Measurements from ENCODE around the gene SAP30L. TPM values are rescaled to one million over a fixed set of nuclear protein-coding genes. Genes with fewer than 3 reads are reported as not detected.

SAP30L gene
- total and polyA plus RNA-seq, 2 donors (not counting 1 experiment from before 2014, with no cell fraction given): 26.6 to 31.5 TPM

GRCh38 chr5:154402611-154403010, 43.2 kb upstream of the SAP30L start:
- Histone ChIP-seq H3K4me2 (ENCODE audit: extremely low read depth, insufficient read depth, low read length) (no peak overlapping the region), H3K9me3 (ENCODE audit: control insufficient read depth, insufficient read depth, low read depth, low read length) (no peaks in the 10 kb centered on the region), H2AFZ (ENCODE audit: low read length) (no peak overlapping the region), H3K4me3 (replicated peaks in 1 of 4; ENCODE audit: control extremely low read depth in 1 of 4, insufficient read depth in 1 of 4, low read depth in 3 of 4, low read length in 4 of 4) (no peak overlapping the region), H3K9ac (ENCODE audit: insufficient read depth, low read length) (no peak overlapping the region), H3K27me3 (ENCODE audit: control insufficient read depth, insufficient read depth, low read length) (no peaks in the 10 kb centered on the region), H3K79me2 (ENCODE audit: control insufficient read depth, insufficient read depth, low read length) (no peaks in the 10 kb centered on the region), H3K36me3 (ENCODE audit: control insufficient read depth, insufficient read depth, low read length) (no peaks in the 10 kb centered on the region), H3K27ac (ENCODE audit: insufficient read depth, low read length) (no peak overlapping the region), H4K20me1 (ENCODE audit: control insufficient read depth, extremely low read depth, insufficient read depth, low read length) (peaks cover 2% of the 10 kb centered on the region), H3K4me1 (ENCODE audit: control insufficient read depth, extremely low read depth, insufficient read depth, low read length) (peaks cover 4% of the 10 kb centered on the region)
- DNase-seq (ENCODE audit: low read depth in 2 of 2): no peak
- TF ChIP-seq CTCF (conservative IDR thresholded peaks at IDR 0.05 in 1 of 2, IDR thresholded peaks at IDR 0.05 in 1 of 2; ENCODE audit: low read depth in 1 of 2, low read length in 2 of 2): no peak
- no peak for TF ChIP-seq EZH2 (IDR thresholded peaks at IDR 0.05; ENCODE audit: low read length, missing control alignments)

- Histone ChIP-seq H3K79me2 (ENCODE audit: control insufficient read depth, insufficient read depth, low read length) (no peaks in the 10 kb centered on the region), H3K4me2 (ENCODE audit: extremely low read depth, insufficient read depth, low read length) (no peak overlapping the region), H3K4me3 (replicated peaks in 1 of 4; ENCODE audit: control extremely low read depth in 1 of 4, insufficient read depth in 1 of 4, low read depth in 3 of 4, low read length in 4 of 4) (no peak overlapping the region), H3K4me1 (ENCODE audit: control insufficient read depth, extremely low read depth, insufficient read depth, low read length) (peaks cover 4% of the 10 kb centered on the region), H2AFZ (ENCODE audit: low read length) (no peak overlapping the region), H3K9ac (ENCODE audit: insufficient read depth, low read length) (no peak overlapping the region), H3K9me3 (ENCODE audit: control insufficient read depth, insufficient read depth, low read depth, low read length) (no peaks in the 10 kb centered on the region), H3K36me3 (ENCODE audit: control insufficient read depth, insufficient read depth, low read length) (no peaks in the 10 kb centered on the region), H4K20me1 (ENCODE audit: control insufficient read depth, extremely low read depth, insufficient read depth, low read length) (peaks cover 2% of the 10 kb centered on the region), H3K27ac (ENCODE audit: insufficient read depth, low read length) (no peak overlapping the region), H3K27me3 (ENCODE audit: control insufficient read depth, insufficient read depth, low read length) (no peaks in the 10 kb centered on the region)
- TF ChIP-seq EZH2 (IDR thresholded peaks at IDR 0.05; ENCODE audit: low read length, missing control alignments) (no peak), CTCF (conservative IDR thresholded peaks at IDR 0.05 in 1 of 2, IDR thresholded peaks at IDR 0.05 in 1 of 2; ENCODE audit: low read depth in 1 of 2, low read length in 2 of 2) (no peak)
- DNase-seq (ENCODE audit: low read depth in 2 of 2): peak in 1 of 2 donors; percentile 40
Observed at GRCh38 chr5:154403234-154403633, 42.6 kb upstream of the SAP30L start.

GRCh38 chr5:154403776-154404387, 41.9 kb upstream of the SAP30L start:
- H3K27ac ChIP-seq (ENCODE audit: insufficient read depth, low read length): no peak overlapping the region
- H3K36me3 ChIP-seq (ENCODE audit: control insufficient read depth, insufficient read depth, low read length): no peaks in the 10 kb centered on the region
- peaks cover 4% of the 10 kb centered on the region for H3K4me1 ChIP-seq (ENCODE audit: control insufficient read depth, extremely low read depth, insufficient read depth, low read length)
- DNase-seq (ENCODE audit: low read depth in 2 of 2): no peak
- no peaks in the 10 kb centered on the region for H3K9me3 ChIP-seq (ENCODE audit: control insufficient read depth, insufficient read depth, low read depth, low read length)
- H3K4me3 ChIP-seq (replicated peaks in 1 of 4; ENCODE audit: control extremely low read depth in 1 of 4, insufficient read depth in 1 of 4, low read depth in 3 of 4, low read length in 4 of 4): no peak overlapping the region
- H3K79me2 ChIP-seq (ENCODE audit: control insufficient read depth, insufficient read depth, low read length): no peaks in the 10 kb centered on the region
- H2AFZ ChIP-seq (ENCODE audit: low read length): no peak overlapping the region
- H3K9ac ChIP-seq (ENCODE audit: insufficient read depth, low read length): no peak overlapping the region
- H3K27me3 ChIP-seq (ENCODE audit: control insufficient read depth, insufficient read depth, low read length): no peaks in the 10 kb centered on the region
- H3K4me2 ChIP-seq (ENCODE audit: extremely low read depth, insufficient read depth, low read length): no peak overlapping the region
- TF ChIP-seq CTCF (conservative IDR thresholded peaks at IDR 0.05 in 1 of 2, IDR thresholded peaks at IDR 0.05 in 1 of 2; ENCODE audit: low read depth in 1 of 2, low read length in 2 of 2) (no peak), EZH2 (IDR thresholded peaks at IDR 0.05; ENCODE audit: low read length, missing control alignments) (no peak)
- H4K20me1 ChIP-seq (ENCODE audit: control insufficient read depth, extremely low read depth, insufficient read depth, low read length): peaks cover 2% of the 10 kb centered on the region
